GM12892 (cell line): Measurements from ENCODE around the gene LCN15.

Experiments used
- POLR2AphosphoS5 ChIP-seq: IDR thresholded peaks from 2 replicates; pipeline ENCODE4 v1.6.1; 2011; ENCODE audit warnings: low read depth, low read length, control low read depth
- TAF1 ChIP-seq: IDR thresholded peaks from 2 replicates; pipeline ENCODE4 v1.6.1; 2011; ENCODE audit warnings: low read depth, mild to moderate bottlenecking, control low read depth, low read length, borderline replicate concordance

GRCh38 chr9:136799079-136799853 is 34.9 kb upstream of the LCN15 start:
- no peak for TF ChIP-seq TAF1
- no peak for TF ChIP-seq POLR2AphosphoS5
